HEK293T (cell line): ENCODE results near the gene ANO2.

ENCODE experiments used
- CTCF ChIA-PET: fragments of 350-600 bp; formaldehyde crosslinking; extraction: SDS; loops from one replicate; lab custom pipeline; 2021; ENCODE audit warnings: antibody characterized with exemption, inconsistent platforms; lab: Yijun Ruan, JAX
- POLR2A ChIA-PET: fragments of 350-600 bp; formaldehyde crosslinking; extraction: SDS; loops from one replicate; lab custom pipeline; 2020; ENCODE audit warnings: antibody characterized with exemption, inconsistent platforms; lab: Yijun Ruan, JAX
- DNase-seq: peaks from one replicate; pipeline ENCODE4 v3.0.0; 2012; ENCODE audit warnings: mixed read lengths; ENCODE audit errors: extremely low spot score
- ARNT ChIP-seq: fragments of 450-650 bp; IDR thresholded peaks from 2 replicates; pipeline ENCODE4 v1.6.1; 2017; ENCODE audit warnings: mild to moderate bottlenecking
- BHLHE40 ChIP-seq: fragments of 450-650 bp; IDR thresholded peaks from 2 replicates; pipeline ENCODE4 v1.6.1; 2016; ENCODE audit warnings: mild to moderate bottlenecking, moderate library complexity, borderline replicate concordance
- CTBP1 ChIP-seq: fragments of 450-650 bp; IDR thresholded peaks from 2 replicates; pipeline ENCODE4 v1.6.1; 2016; ENCODE audit warnings: borderline replicate concordance
- ELF4 ChIP-seq: fragments of 450-650 bp; IDR thresholded peaks from 2 replicates; pipeline ENCODE4 v1.6.1; 2017; ENCODE audit warnings: antibody characterized with exemption
- FOXA1 ChIP-seq: fragments of 450-650 bp; IDR thresholded peaks from 2 replicates; pipeline ENCODE4 v1.6.1; 2016; ENCODE audit warnings: mild to moderate bottlenecking
- FOXK2 ChIP-seq: fragments of 450-650 bp; IDR thresholded peaks from 2 replicates; pipeline ENCODE4 v1.6.1; 2016; ENCODE audit warnings: mild to moderate bottlenecking
- FOXM1 ChIP-seq: fragments of 450-650 bp; IDR thresholded peaks from 2 replicates; pipeline ENCODE4 v1.6.1; 2017; ENCODE audit warnings: mild to moderate bottlenecking, borderline replicate concordance
- HDGF ChIP-seq: fragments of 450-650 bp; IDR thresholded peaks from 2 replicates; pipeline ENCODE4 v1.6.1; 2017; ENCODE audit warnings: antibody characterized with exemption, borderline replicate concordance
- L3MBTL2 ChIP-seq: fragments of 450-650 bp; conservative IDR thresholded peaks from 2 replicates; pipeline ENCODE4 v1.6.1; 2016; ENCODE audit warnings: mild to moderate bottlenecking
- LEF1 ChIP-seq: fragments of 450-650 bp; IDR thresholded peaks from 2 replicates; pipeline ENCODE4 v1.6.1; 2017; ENCODE audit warnings: mild to moderate bottlenecking, borderline replicate concordance
- NFRKB ChIP-seq: fragments of 450-650 bp; IDR thresholded peaks from 2 replicates; pipeline ENCODE4 v1.6.1; 2016; ENCODE audit warnings: mild to moderate bottlenecking, moderate library complexity
- PKNOX1 ChIP-seq: fragments of 450-650 bp; IDR thresholded peaks from 2 replicates; pipeline ENCODE4 v1.6.1; 2016
- SP1 ChIP-seq: fragments of 450-650 bp; IDR thresholded peaks from 2 replicates; pipeline ENCODE4 v1.6.1; 2017
- SUZ12 ChIP-seq: fragments of 450-650 bp; IDR thresholded peaks from 2 replicates; pipeline ENCODE4 v1.6.1; 2016; ENCODE audit warnings: mild to moderate bottlenecking
- TARDBP ChIP-seq: fragments of 450-650 bp; IDR thresholded peaks from 2 replicates; pipeline ENCODE4 v1.6.1; 2016
- ZNF384 ChIP-seq: fragments of 450-650 bp; IDR thresholded peaks from 2 replicates; pipeline ENCODE4 v1.6.1; 2016

ANO2 gene

GRCh38 chr12:5884285-5884684, 60.8 kb downstream of the ANO2 start:
- no peak for DNase-seq
- ChIA-PET CTCF (no interaction called here), POLR2A (no interaction called here)
- TF ChIP-seq TARDBP (no peak), NFRKB (no peak), ARNT (no peak), SUZ12 (no peak), ZNF384 (no peak), L3MBTL2 (no peak), FOXM1 (no peak), CTBP1 (no peak), LEF1 (no peak), FOXK2 (no peak)

GRCh38 chr12:5882511-5883190, 62.4 kb downstream of the ANO2 start:
- CTCF ChIA-PET: no interaction called here
- POLR2A ChIA-PET: no interaction called here
- TF ChIP-seq ELF4: no peak
- TF ChIP-seq FOXA1: no peak
- no peak for TF ChIP-seq BHLHE40
- no peak for TF ChIP-seq ZNF384
- TF ChIP-seq TARDBP: no peak
- DNase-seq: no peak

- DNase-seq: no peak
- POLR2A ChIA-PET: no interaction called here
- CTCF ChIA-PET: no interaction called here
- TF ChIP-seq FOXM1 (no peak), LEF1 (no peak), HDGF (no peak), ARNT (no peak), SUZ12 (no peak), TARDBP (no peak), NFRKB (no peak), FOXK2 (no peak), BHLHE40 (no peak), SP1 (no peak), CTBP1 (no peak), FOXA1 (no peak)
Observed at GRCh38 chr12:5881666-5882065, 63.4 kb downstream of the ANO2 start.

GRCh38 chr12:5881101-5881606, 63.9 kb downstream of the ANO2 start:
- TF ChIP-seq L3MBTL2 (no peak), NFRKB (no peak), FOXA1 (no peak), ARNT (no peak), BHLHE40 (no peak), SUZ12 (no peak)
- CTCF ChIA-PET: no interaction called here
- POLR2A ChIA-PET: no interaction called here

GRCh38 chr12:5875851-5876250, 69.2 kb downstream of the ANO2 start:
- ChIA-PET POLR2A (no interaction called here), CTCF (interaction anchor here (0.8 kb wide), 1 partner anchor 131 kb away, joined by 4 read pairs; no protein-coding TSS in a partner anchor)
- DNase-seq: no peak
- TF ChIP-seq L3MBTL2 (no peak), FOXM1 (no peak), ARNT (no peak), TARDBP (no peak), CTBP1 (no peak), FOXK2 (no peak), ELF4 (no peak), SUZ12 (no peak), FOXA1 (no peak), NFRKB (no peak), PKNOX1 (no peak), BHLHE40 (no peak), LEF1 (no peak), ZNF384 (no peak), HDGF (no peak), SP1 (no peak)

More at GRCh38 chr12:5881101-5881606, 63.9 kb downstream of the ANO2 start:
- no peak for DNase-seq

- TF ChIP-seq SUZ12 (no peak), TARDBP (no peak), BHLHE40 (no peak), FOXK2 (no peak), ARNT (no peak), HDGF (no peak), L3MBTL2 (no peak), FOXA1 (no peak), CTBP1 (no peak), SP1 (no peak), PKNOX1 (no peak), NFRKB (no peak), FOXM1 (no peak), LEF1 (no peak), ELF4 (no peak), ZNF384 (no peak)
- CTCF ChIA-PET: interaction anchor here (1.4 kb wide), 1 partner anchor 446 kb away, joined by 5 read pairs; no protein-coding TSS in a partner anchor
- POLR2A ChIA-PET: no interaction called here
- DNase-seq: no peak
Observed at GRCh38 chr12:5874514-5874913, 70.5 kb downstream of the ANO2 start.

- ChIA-PET POLR2A (no interaction called here), CTCF (interaction anchor here (0.6 to 1.4 kb wide), 2 partner anchors 166 to 445 kb away, joined by 3 to 5 read pairs; no protein-coding TSS in a partner anchor)
- no peak for DNase-seq
- no peak for TF ChIP-seq HDGF
- TF ChIP-seq LEF1: no peak
- TF ChIP-seq ZNF384: no peak
- no peak for TF ChIP-seq SP1
- no peak for TF ChIP-seq FOXA1
- no peak for TF ChIP-seq ELF4
- no peak for TF ChIP-seq L3MBTL2
- no peak for TF ChIP-seq TARDBP
- TF ChIP-seq SUZ12: no peak
- TF ChIP-seq BHLHE40: no peak
- TF ChIP-seq PKNOX1: no peak
- no peak for TF ChIP-seq FOXK2
- TF ChIP-seq NFRKB: no peak
- TF ChIP-seq ARNT: no peak
Observed at GRCh38 chr12:5873281-5873919, 71.7 kb downstream of the ANO2 start.
